HG02870 (cell line): ENCODE measurements around the gene ANO1.

Experiments used
- ATAC-seq: cut with Tn5 transposase; IDR thresholded peaks from one replicate; pipeline ENCODE4 v1.9.1; 2021; ENCODE audit warnings: mild to moderate bottlenecking, moderate library complexity; ENCODE audit not compliant: unreplicated experiment

ANO1 gene

DNA sequence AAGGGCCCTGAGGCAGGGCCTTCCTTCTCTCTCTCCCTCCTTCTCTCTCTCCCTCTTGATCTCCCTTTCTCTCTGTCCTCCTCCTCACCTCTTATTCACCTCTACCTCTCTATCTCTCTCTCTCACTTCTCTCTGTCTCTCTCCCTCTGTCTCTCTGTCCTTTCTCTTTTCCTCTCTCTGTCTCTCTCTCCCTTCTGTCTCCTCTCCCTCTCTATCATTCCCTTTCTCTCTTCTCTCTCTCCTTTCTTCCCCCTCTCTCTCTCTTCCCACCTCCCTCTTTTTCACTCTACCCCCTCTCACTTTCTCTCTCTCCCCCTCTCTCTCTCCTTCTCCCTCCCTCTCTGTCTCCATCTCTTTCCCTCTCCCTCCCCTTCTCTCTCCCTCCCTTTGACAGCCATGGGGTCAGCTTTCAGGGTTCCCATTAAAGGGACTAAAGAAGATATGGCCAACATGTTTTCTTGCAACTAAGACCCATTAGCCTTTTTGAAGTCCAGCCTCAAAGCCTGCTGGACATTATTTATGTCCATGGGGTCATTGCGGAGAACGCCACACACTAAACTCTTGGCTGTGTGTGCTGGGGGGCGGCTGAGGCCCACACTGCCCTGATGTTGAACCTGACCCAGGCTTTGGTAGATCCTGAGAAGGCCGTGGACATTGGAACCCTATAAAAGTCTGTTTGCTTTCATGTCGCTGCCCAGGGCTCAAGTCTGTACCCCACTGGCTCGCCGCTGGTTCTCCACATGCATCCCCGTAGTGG, 15.0 kb downstream of the ANO1 start:
- ATAC-seq = no peak

DNA sequence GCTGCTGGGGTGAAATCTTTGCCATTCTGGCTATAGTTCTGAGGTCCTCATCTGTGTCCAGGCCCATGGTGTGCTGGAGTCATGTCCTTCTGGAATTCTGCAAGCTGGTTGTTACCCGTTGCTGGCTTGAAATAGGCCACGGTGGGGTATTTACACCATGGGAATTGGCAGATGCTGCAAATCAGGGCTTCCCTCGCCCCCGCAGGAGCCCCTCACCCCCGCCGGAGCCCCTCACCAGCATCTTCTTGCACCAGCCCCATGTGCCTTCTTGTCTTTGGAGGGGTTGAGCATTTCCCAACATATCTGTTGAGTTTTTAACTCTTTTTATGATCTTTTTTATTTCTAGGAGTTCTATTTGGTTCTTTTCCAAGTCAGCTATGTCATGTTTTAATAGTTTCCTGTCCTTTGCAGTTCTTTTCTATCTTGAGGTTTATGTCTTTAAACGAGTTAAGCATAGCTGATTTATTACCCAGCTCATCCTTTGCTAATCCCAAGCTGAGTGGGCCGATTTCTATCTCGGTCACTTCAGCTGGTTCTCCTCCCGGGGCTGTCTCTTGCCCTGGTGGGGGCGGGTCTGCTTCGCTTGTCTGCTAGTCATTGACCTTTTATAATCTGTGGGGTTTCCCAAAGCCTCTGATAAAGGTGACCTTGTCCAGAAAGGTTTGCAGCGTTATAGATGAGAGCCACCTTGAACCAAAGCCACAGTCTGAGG, 17.6 kb downstream of the ANO1 start:
- ATAC-seq = no peak

DNA sequence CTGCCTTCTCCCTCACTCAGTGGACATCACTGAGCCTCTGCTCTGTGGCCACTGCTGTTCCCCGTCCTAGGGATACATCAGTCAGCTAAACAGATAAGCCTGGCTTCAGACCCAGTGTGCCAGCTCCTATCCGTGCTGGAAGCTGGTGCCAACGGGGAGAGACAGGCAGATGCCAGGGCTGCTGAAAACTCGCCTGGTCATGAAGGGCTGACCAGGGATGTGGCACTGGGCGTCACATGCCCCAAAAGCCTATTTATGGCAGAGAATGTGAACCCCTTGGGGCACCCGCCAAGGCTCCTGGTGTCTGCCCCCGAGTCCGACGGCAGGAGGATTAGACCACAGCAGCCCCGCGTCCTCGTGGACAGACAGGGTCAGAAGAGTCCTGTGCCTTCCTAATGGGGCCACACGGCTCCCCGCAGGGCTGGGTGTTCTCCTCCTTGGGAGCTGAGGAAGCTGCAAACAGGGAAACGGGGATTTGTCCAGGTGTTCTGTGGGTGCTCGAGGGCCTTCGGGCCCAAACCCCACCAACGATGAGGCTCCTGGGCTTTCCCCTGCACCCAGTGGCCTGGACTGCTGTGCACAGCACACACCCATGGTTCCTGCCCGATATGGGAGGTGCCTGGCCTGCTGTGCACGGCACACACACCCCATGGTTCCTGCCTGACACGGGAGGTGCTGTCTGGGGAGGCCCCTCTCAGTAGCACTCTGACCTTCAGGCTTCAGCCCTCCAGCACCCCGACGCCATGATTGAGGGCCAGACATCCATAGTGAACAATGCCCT, 19.9 kb downstream of the ANO1 start:
- no peak for ATAC-seq

DNA sequence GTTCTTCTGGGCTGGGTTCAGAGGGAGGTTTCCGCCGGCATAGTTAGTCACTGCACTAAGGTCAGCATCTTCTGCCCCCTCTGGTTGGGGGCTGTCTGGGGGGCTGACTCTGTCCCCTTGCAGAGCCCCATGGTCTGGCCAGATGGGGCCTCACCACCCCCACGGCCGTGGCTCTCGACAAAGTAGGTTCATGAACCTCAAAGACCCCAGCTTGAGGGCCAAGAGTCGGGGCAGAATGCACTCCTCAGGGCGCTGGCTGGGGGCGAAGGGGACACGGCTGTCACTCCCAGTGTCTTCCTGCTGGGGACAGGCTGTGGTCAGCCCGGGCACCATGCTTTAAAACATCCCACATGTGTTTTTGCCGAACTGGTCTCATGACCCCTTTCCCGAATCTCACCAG, 20.8 kb downstream of the ANO1 start:
- ATAC-seq = no peak

DNA sequence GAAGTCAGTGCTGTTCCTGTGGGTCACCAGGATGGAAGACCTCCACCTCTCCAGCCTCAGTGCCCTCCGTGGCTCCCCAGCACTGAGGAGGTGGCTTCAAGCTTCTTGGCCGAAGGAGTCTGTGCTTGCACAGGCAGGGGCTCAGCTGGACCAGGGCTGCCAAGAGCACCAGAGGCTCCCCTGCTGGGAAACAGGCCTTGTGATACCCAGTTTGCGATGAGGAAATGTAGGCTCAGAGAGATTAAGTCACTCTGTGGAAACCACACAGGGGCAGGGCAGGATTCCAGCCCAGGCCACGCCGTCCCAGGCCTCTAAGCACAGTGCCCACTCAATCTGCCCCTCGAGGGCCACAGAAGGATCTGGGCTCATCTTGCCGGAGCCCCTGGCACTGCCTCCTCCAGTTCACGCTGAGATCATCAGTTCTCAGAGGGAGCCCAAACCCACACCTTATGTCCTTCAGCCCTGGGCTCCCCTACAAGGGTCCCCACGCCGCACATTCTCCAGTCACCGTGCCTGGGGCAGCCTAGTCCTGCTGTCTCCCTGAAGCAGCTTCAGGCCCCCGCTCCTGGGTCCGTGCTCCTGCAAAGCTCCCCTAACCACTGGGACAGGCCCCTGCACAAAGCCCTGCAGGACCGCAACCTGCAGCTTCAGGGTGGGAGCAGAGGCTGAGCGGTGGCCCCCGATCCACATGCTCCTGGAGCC, 21.6 kb downstream of the ANO1 start:
- ATAC-seq = no peak

DNA sequence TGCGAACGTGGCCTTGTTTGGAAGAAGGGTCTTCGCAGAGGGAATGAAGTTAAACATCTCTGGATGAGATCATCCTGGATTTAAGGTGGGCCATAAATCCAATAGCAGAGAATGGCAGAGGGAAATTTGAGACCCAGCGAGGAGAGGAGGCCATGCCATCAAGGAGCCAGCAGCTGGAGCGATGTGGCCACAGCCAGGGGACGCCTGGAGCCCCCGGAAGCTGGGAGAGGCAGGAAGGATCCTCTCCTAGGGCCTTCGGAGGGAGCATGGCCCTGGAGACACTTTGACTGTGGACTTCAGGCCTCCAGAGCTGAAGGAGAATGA, 22.1 kb downstream of the ANO1 start:
- no peak for ATAC-seq

DNA sequence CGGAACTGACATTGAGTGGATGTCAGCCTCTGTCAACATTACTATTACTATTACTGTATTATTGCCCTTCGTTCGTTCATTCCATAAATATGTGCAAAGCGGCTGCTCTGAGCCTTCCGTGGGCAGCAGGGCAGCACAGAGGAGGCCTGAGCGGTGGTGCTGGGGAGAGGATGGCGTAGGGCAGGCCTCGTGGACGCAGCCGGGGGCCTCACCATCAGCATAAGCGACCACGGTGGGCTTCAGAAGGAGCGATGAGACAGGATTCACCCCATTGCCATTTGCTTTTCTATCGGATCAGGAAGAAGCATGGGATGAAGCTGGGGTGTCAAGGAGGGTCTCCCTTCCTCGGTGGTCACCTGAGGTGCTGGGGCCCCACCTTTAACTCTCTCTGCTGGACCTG, 22.7 kb downstream of the ANO1 start:
- ATAC-seq = no peak

DNA sequence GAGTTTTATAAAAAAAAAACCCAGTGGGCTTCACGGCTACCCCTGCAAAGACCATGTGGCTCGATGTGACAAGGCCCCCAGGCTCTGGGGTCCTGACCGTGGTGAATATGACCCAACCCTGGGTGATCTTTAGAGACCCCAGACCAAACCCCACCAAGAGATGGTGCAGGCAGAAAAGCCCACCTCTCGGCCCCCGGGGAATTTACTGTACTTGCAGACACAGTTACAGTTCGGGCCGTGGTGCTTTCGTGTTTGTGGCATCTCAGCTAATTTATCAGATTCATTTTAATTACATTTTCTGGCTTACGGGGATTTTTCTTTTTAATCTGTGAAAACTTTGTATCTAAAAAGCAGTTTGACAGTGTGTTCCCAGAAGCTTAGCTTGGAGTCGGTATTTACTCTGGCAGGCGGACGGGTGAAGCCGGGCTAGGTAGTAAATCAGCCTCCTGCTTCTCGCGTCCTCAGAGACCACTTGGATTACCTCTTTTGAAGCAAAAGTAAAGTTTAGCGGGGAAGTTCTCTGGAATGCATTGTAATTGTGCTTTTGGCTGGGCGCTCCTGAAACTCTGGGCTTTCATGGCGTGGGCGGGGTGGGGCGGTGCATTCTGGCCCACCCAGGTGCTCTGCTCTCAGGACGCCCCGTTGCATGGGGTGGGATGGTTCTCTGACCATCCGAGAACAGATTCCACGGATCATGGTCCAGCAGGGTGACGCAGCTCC, 25.3 kb downstream of the ANO1 start:
- ATAC-seq = no peak

DNA sequence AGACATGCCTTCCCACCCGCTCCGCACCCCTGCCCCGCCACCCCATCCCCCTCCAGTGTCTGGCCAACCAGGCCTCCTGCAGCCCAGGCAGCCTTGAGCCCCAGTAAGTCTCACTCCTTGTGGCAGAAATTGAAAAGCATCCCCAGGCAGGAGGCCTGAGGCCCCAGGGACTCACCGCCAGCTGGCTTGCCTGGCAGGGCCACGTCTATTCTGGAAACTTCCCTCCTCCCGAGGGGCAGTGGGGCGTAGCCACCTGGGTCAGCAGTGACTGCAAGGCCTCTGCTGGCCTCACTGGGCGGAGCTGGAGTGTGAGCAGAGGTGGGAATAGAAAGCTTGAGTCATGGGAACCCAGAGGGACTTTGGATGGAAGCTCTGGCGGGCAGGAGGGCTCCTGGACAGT, 26.3 kb downstream of the ANO1 start:
- no peak for ATAC-seq

DNA sequence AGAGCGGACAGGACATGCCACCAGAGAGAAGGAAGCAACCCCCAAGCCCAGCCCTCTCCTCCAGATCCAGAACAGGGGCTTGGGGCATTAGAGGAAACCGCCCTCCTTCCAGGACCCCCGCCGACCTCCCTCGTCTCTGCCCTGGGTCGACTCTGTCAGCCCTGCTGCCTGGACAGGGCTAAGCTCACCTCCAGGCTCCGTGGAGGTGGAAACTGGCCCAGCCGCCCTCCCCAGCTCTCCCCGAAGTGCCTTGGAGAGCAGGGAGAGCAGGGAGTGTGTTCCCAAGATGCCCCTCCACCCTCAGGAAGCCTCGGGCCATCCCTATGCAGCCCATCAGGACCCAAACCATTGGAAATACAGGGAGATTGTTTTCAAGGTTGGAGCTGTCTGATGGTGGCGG, 26.8 kb downstream of the ANO1 start:
- no peak for ATAC-seq

DNA sequence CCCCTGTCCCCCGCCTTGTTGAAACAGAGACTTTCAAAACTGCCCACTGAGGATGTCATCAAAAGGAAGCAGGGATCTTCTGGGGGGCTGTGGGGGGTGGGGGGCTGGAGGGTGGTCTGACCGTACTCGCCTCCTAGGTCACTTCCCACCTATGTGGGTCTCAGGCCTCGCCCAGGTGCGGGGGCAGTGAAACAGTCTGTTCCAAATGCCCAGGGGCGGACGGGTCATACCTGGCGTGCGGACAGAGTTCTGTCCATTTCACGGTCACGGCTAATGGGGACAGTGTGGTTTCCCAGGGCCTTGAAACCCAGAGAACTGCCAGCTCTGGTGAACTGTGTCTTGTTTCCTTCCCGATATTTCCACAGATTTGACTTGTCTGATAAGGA, 27.2 kb downstream of the ANO1 start:
- no peak for ATAC-seq

DNA sequence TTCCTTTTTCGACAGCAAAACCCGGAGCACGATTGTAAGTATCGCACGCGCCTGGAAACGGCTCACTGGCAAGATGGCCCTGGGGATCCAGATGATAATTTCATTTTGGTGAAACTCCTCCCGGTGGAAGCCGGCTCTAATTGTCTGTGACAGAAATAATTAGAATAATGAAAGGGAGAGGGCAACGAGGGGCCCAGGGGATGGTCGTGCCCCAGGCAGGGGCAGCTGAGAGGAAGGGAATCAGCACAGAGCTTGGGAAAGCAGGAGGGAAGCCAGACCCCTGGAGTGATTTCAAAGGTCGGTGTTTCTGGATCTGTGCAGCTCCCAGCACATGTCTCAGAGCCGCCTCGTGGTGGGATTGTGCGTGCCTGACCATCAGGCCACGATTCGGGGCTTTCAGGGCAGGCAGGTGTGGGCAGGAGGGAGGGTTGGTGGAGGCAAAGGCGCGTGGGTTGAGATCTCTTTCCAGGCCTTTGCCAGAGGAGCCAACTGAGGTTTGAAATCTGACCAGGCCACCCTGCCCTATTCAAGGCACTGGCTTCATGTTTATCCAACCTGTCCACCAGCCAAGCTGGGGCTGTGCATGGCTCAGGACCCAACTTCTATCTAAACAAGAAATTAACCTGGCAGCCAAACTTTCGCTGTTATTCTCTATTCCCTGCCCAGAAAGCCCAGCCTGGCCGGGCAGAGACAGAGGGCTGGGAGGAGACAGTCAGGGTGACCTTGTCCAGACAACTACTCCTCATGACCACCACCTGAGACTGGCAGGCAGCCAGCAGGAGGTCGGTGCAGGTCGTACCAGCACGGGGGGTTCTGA, 27.8 kb downstream of the ANO1 start:
- ATAC-seq = no peak

DNA sequence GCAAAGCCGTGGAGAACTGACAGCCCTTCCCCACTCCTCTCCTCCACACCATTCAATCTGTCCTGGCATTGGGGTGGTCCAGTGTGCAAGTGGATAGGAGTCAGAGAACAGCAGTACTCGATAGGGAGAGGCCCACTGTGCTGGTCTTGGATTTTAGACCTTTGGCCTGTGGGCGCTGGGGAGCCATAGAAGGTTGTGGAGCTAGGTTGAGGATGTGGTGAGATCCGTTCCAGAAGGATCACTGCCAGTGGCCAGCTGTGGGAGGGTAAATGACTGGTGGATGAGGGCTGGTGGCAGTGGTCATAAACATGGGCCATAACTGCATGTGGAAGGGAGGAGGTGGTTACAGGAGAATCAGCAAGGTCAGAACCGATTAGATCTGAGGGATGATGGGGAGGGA, 28.6 kb downstream of the ANO1 start:
- no peak for ATAC-seq

DNA sequence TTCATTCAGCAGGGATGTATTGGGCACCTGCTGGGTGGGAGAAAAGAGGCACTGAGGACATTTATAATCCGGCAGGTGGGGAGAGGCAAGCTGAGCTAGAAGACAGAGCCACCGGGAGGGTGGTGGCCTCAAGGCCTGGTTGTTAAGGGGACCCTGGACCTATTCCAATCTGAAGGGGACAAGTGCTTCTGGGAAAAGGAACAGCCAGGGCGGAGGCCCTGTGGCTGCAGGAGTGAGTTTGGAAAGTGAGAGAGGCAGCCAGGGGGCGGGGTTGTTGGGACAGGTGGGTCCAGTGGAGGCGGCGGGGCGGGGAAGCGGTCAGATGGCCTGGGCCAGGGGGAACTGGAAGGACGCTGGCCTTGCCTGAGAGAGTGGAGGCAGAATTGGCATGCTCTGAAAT, 29.1 kb downstream of the ANO1 start:
- no peak for ATAC-seq

DNA sequence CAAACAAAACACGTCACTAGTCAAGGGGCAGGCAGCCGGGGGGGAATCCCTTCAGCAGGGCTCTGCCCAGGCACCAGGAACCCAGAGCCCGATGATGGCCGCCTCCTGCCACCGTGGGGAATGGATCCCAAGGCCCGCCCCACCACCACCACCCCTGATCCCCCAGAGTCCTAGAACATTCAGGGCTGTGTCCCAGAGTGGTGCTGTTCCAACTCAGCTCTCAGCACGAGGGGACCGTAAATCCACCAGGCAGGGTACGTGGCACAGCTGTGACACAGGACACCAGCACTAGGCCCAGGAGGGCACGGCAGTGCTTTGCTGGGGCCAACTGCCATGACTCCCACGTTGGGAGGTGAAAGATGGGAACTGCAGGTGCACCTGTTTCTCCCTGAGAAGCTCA, 29.6 kb downstream of the ANO1 start:
- no peak for ATAC-seq

DNA sequence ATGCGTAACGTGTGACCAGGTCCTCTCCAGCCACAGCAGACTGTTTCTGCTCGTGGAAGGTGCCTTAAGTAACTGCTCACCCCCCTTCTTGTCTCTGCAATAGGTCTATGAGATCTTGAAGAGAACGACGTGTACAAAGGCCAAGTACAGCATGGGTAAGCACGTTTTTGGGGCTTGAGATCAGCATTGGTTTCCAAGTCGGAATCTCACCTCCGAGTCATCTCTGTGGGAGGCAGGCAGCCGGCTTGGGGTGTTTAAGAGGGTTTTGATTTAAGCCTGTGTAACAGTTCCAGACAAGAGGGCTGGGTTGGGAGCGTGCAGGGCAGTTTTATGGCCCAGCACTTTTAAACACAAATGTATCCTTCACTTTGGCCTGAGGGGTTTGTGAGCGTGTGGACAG, 30.1 kb downstream of the ANO1 start:
- no peak for ATAC-seq

DNA sequence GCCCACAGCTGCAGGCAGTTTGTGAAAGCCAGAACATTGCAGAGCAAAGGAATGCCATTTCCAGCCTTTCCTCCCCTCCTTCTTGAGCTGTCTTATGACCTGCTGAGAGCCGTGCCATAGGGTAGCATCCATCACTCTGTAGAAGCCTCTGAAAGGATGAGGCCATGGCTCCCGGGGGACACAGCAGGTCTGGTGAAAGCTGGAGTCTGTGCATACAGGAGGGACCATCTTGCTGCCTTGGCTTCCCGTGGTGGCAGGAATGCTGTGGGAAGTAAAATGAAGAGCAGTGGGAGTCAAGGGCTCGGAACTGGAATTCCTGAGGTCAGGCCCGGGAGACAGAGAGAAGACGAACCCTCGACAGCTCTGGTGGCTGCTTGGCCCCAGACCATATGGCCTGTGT, 30.9 kb downstream of the ANO1 start:
- no peak for ATAC-seq

DNA sequence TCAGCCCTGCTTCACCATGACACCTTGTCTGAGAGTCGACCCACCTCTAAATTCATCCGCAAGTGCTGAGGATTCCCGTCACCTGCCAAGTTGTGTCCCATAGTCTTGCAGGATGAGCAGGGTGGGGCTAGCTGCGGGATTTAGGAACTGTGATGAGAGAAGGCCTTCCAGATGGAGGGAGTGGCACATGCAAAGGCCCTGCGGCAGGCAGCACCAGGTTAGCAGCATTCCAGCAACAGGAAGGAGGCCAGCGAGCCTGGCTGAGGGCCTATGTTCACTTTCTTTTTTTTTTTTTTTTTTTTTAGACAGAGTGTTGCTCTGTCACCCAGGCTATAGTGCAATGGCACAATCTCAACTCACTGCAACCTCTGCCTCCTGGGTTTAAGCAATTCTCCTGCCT, 31.8 kb downstream of the ANO1 start:
- ATAC-seq = no peak

DNA sequence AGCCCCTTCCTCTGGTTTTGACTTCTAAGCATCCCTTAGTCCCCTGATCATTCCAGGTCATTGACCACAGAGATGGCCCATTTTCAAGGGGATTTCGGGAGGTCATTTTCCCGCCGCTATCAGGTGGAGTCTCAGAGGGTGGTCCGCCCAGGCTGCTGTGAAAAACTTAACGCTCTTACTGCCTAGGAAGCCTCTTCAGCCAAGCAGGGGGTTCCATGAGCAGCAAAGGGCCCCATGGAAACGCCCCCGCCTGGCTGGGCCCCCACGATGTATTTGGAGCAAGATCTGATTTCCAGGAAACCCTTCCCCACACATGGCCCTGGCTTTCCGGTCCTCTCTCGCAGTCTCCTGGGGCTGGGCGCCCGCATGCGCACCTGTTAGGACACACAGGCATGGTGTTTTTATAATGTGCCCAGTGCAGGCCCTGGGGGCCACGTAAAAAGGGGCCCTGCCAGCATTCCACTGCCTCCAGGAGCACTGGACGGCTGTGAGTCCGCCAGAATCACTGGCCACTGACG, 32.5 kb downstream of the ANO1 start:
- ATAC-seq = no peak
